A673 (cell line): ENCODE measurements around the gene HLA-C. TPM values are rescaled to one million over a fixed set of nuclear protein-coding genes. Genes with fewer than 3 reads are reported as not detected.

Experiments used
- BruUV-seq: library from RNA; stranded (reverse); fragments of 400-500 nt; replicated peaks from 2 replicates; lab custom pipeline; 2021; lab: Mats Ljungman, UMichigan
- CTCF ChIA-PET: fragments of 300-600 bp; sonication (Branson Sonifier 250); formaldehyde crosslinking; loops from one replicate; lab custom pipeline; 2022; ENCODE audit warnings: antibody characterized with exemption; lab: Charles Lee
- POLR2A ChIA-PET: fragments of 300-600 bp; sonication (Branson Sonifier 250); formaldehyde crosslinking; loops from one replicate; lab custom pipeline; 2022; ENCODE audit warnings: antibody characterized with exemption; ENCODE audit not compliant: low non-redundant PET; lab: Charles Lee
- DNase-seq: peaks from one replicate; pipeline ENCODE4 v3.0.0-alpha.2; 2015; ENCODE audit warnings: low spot score
- H3K27ac ChIP-seq: fragments of 200-600 bp; sonication (generic); 2 replicates; pipeline ENCODE4 v1.5.1; 2016; ENCODE audit warnings: mixed run types, low read depth, mild to moderate bottlenecking, mixed read lengths, antibody characterized with exemption, low read length; ENCODE audit not compliant: poor library complexity, severe bottlenecking
- H3K27me3 ChIP-seq: fragments of 200-600 bp; sonication (generic); replicated peaks from 2 replicates; pipeline ENCODE4 v1.6.1; 2017; ENCODE audit warnings: mixed run types, low read depth, mild to moderate bottlenecking, mixed read lengths, antibody characterized with exemption, low read length; ENCODE audit not compliant: insufficient read depth, poor library complexity
- H3K36me3 ChIP-seq: fragments of 200-600 bp; sonication (generic); 2 replicates; pipeline ENCODE4 v1.6.1; 2016; ENCODE audit warnings: mixed run types, mild to moderate bottlenecking, mixed read lengths, antibody characterized with exemption, low read length; ENCODE audit not compliant: insufficient read depth, poor library complexity, severe bottlenecking
- H3K4me1 ChIP-seq: fragments of 200-600 bp; sonication (generic); 2 replicates; pipeline ENCODE4 v1.6.1; 2017; ENCODE audit warnings: mixed run types, mild to moderate bottlenecking, mixed read lengths, antibody characterized with exemption, low read length; ENCODE audit not compliant: insufficient read depth, poor library complexity, severe bottlenecking
- H3K4me3 ChIP-seq: fragments of 200-600 bp; sonication (generic); 2 replicates; pipeline ENCODE4 v1.5.1; 2016; ENCODE audit warnings: low read depth, mixed run types, mild to moderate bottlenecking, mixed read lengths, low read length; ENCODE audit not compliant: poor library complexity, severe bottlenecking
- H3K9me3 ChIP-seq: fragments of 200-600 bp; sonication (generic); 2 replicates; pipeline ENCODE4 v1.6.1; 2016; ENCODE audit warnings: mixed run types, low read depth, mild to moderate bottlenecking, mixed read lengths, antibody characterized with exemption, low read length; ENCODE audit not compliant: poor library complexity, severe bottlenecking
- CTCF ChIP-seq: fragments of 300-800, 200-600 bp; sonication (generic); conservative IDR thresholded peaks from 2 replicates; pipeline ENCODE4 v1.5.1; 2017; ENCODE audit warnings: low read depth, mild to moderate bottlenecking, antibody characterized with exemption, low read length, moderate library complexity, mixed read lengths
- EZH2 ChIP-seq: fragments of 200-600 bp; sonication (generic); IDR thresholded peaks from 2 replicates; pipeline ENCODE4 v1.6.1; 2017; ENCODE audit warnings: borderline replicate concordance, low read depth, mild to moderate bottlenecking, mixed read lengths, antibody characterized with exemption, low read length; ENCODE audit not compliant: poor library complexity, severe bottlenecking
- intact Hi-C: fragments of 100-400 bp; cut with micrococcal nuclease; formaldehyde crosslinking; loops from one replicate; pipeline ENCODE4 v1.10.0; 2022; ENCODE audit not compliant: unreplicated experiment
- total RNA-seq: library from RNA; stranded (reverse); gene quantifications from 2 replicates; pipeline ENCODE4 v1.2.3, GENCODE V29; 2021

Gene HLA-C
- total RNA-seq, 1 experiment from 2014 or later, result 121 TPM

GRCh38 chr6:31268836-31269235 lies 3.1 kb downstream of the HLA-C start:
- Histone ChIP-seq H3K4me1 (peaks cover 10% of the 10 kb centered on the region), H3K4me3 (no peak overlapping the region), H3K9me3 (no peaks in the 10 kb centered on the region), H3K27me3 (no peaks in the 10 kb centered on the region), H3K36me3 (peaks cover 8% of the 10 kb centered on the region), H3K27ac (no peak overlapping the region)
- ChIA-PET POLR2A (no interaction called here), CTCF (no interaction called here)
- intact Hi-C loops, result no loop called here
- TF ChIP-seq EZH2 (no peak), CTCF (no peak)
- no peak for DNase-seq
- no TSS peak for BruUV-seq

GRCh38 chr6:31268369-31268765 lies 3.5 kb downstream of the HLA-C start:
- ChIA-PET CTCF (no interaction called here), POLR2A (no interaction called here)
- Histone ChIP-seq H3K27me3 (no peaks in the 10 kb centered on the region), H3K9me3 (peaks cover 4% of the 10 kb centered on the region), H3K27ac (no peak overlapping the region), H3K36me3 (peaks cover 8% of the 10 kb centered on the region), H3K4me1 (peaks cover 10% of the 10 kb centered on the region), H3K4me3 (no peak overlapping the region)
- intact Hi-C loops, result no loop called here
- no peak for DNase-seq
- TF ChIP-seq CTCF (no peak), EZH2 (no peak)
- no TSS peak for BruUV-seq

- POLR2A ChIA-PET, result no interaction called here
- intact Hi-C loops, result no loop called here
- TF ChIP-seq EZH2 (no peak), CTCF (no peak)
- BruUV-seq, result no TSS peak
- H3K4me1 ChIP-seq, result peaks cover 9% of the 10 kb centered on the region
- peaks cover 9% of the 10 kb centered on the region for H3K9me3 ChIP-seq
- H3K27ac ChIP-seq, result no peak overlapping the region
- peaks cover 8% of the 10 kb centered on the region for H3K36me3 ChIP-seq
- H3K4me3 ChIP-seq, result no peak overlapping the region
- DNase-seq, result no peak
- no peaks in the 10 kb centered on the region for H3K27me3 ChIP-seq
- CTCF ChIA-PET, result no interaction called here
These were observed 4.1 kb downstream of the HLA-C start for GRCh38 chr6:31267651-31268368.
